ENCODE measurements around the gene NTN3. TPM values are rescaled to one million over a fixed set of nuclear protein-coding genes. Genes with fewer than 3 reads are reported as not detected.

The NTN3 gene
- polyA plus RNA-seq, 2 of the 4 experiments (the other 2 are of a cell fraction), result not detected

- no peak for FAIRE-seq
- DNase-seq (ENCODE audit: low read depth in 1 of 2, low spot score in 1 of 2), result no peak
- no peaks in the 10 kb centered on the region for H3K9me3 ChIP-seq
- no peak overlapping the region for H3K27ac ChIP-seq
- WGBS (ENCODE audit: missing lambda C conversion rate), result 91% methylated on average over 22 of the region's 23 CpGs
- H3K4me1 ChIP-seq, result no peaks in the 10 kb centered on the region
- no peak for ATAC-seq
- TF ChIP-seq CHD4 (IDR thresholded peaks at IDR 0.05; ENCODE audit: borderline replicate concordance), result no peak
- no peak for TF ChIP-seq RFX5 (IDR thresholded peaks at IDR 0.05)
- TF ChIP-seq KDM5A (IDR thresholded peaks at IDR 0.05), result no peak
- TF ChIP-seq PHF8 (IDR thresholded peaks at IDR 0.05; ENCODE audit: borderline replicate concordance, low read depth), result no peak
- TF ChIP-seq PBX3 (IDR thresholded peaks at IDR 0.05), result no peak
- no peak for TF ChIP-seq GATA3 (IDR thresholded peaks at IDR 0.05; ENCODE audit: borderline replicate concordance)
- TF ChIP-seq TP53 (CRISPR knock-in tag; IDR thresholded peaks at IDR 0.05), result no peak
- no peak for TF ChIP-seq EHF (CRISPR knock-in tag; IDR thresholded peaks at IDR 0.05)
- no peak for TF ChIP-seq ZC3H11A (IDR thresholded peaks at IDR 0.05)
- TF ChIP-seq HOXA7 (CRISPR knock-in tag; IDR thresholded peaks at IDR 0.05), result no peak
- no peak for TF ChIP-seq ZFP36 (IDR thresholded peaks at IDR 0.05; ENCODE audit: borderline replicate concordance, partially characterized antibody)
- no peak for TF ChIP-seq ATOH8 (CRISPR knock-in tag; IDR thresholded peaks at IDR 0.05; ENCODE audit: low read depth)
- TF ChIP-seq POLR2AphosphoS2 (conservative IDR thresholded peaks at IDR 0.05; ENCODE audit: low read length), result no peak
- no peak for TF ChIP-seq RCOR1 (IDR thresholded peaks at IDR 0.05; ENCODE audit: low read depth, low read length)
- ChIA-PET POLR2A (no interaction called here), CTCF (interaction anchor here (1.2 to 13.5 kb wide), 2 partner anchors 8 to 10 kb away, joined by 4 to 98 read pairs; no protein-coding TSS in a partner anchor)
- no peak overlapping the region for H3K4me3 ChIP-seq
- no peak overlapping the region for H3K4me2 ChIP-seq
Observed at GRCh38 chr16:2490190-2491105, 19.4 kb downstream of the NTN3 start.

- ATAC-seq (no peak), FAIRE-seq (no peak), DNase-seq (ENCODE audit: low read depth in 1 of 2, low spot score in 1 of 2) (no peak)
- Histone ChIP-seq H3K4me3 (no peak overlapping the region), H3K27ac (no peak overlapping the region), H3K4me2 (no peak overlapping the region), H3K4me1 (peaks cover 4% of the 10 kb centered on the region), H3K9me3 (no peaks in the 10 kb centered on the region)
- CTCF ChIA-PET, result interaction anchor here (1.6 to 13.5 kb wide), 2 partner anchors 8 to 152 kb away, joined by 4 to 98 read pairs; partner anchors contain the start of gene ABCA3
- 87% methylated on average over 13 of the region's 13 CpGs for WGBS (ENCODE audit: missing lambda C conversion rate)
- POLR2A ChIA-PET, result no interaction called here
- TF ChIP-seq ZSCAN20 (CRISPR knock-in tag; IDR thresholded peaks at IDR 0.05) (no peak), EP300 (IDR thresholded peaks at IDR 0.05) (no peak), CBX2 (IDR thresholded peaks at IDR 0.05; ENCODE audit: borderline replicate concordance, low read depth) (no peak), RNF2 (IDR thresholded peaks at IDR 0.05; ENCODE audit: borderline replicate concordance, low read depth) (no peak), CHD4 (IDR thresholded peaks at IDR 0.05; ENCODE audit: borderline replicate concordance) (no peak), TFCP2L1 (CRISPR knock-in tag; IDR thresholded peaks at IDR 0.05) (no peak), KDM5A (IDR thresholded peaks at IDR 0.05) (no peak), FOXS1 (CRISPR knock-in tag; IDR thresholded peaks at IDR 0.05) (no peak), RFX5 (IDR thresholded peaks at IDR 0.05) (no peak), RCOR1 (IDR thresholded peaks at IDR 0.05; ENCODE audit: low read depth, low read length) (no peak), RARB (CRISPR knock-in tag; IDR thresholded peaks at IDR 0.05) (no peak), JUN (IDR thresholded peaks at IDR 0.05) (no peak), SMC3 (IDR thresholded peaks at IDR 0.05) (no peak), CHD2 (IDR thresholded peaks at IDR 0.05; ENCODE audit: low read length, partially characterized antibody) (no peak), FOSB (CRISPR knock-in tag; IDR thresholded peaks at IDR 0.05) (no peak), PHF8 (IDR thresholded peaks at IDR 0.05; ENCODE audit: borderline replicate concordance, low read depth) (no peak)
Observed at GRCh38 chr16:2492292-2492691, 21.2 kb downstream of the NTN3 start.

Measured in A549 (cell line).